Measurements from ENCODE around the gene RAD51B. TPM values are rescaled to one million over a fixed set of nuclear protein-coding genes. Genes with fewer than 3 reads are reported as not detected.

The RAD51B gene
- total RNA-seq, 6 donors from 2014 or later: 10.6 to 63.9 (median 18.4) TPM

GRCh38 chr14:68709007-68709406 is 889.4 kb downstream of the RAD51B start:
- H3K27me3 ChIP-seq: no peaks in the 10 kb centered on the region
- TF ChIP-seq POLR2A (IDR thresholded peaks at IDR 0.05) (no peak), EP300 (IDR thresholded peaks at IDR 0.05) (no peak), POLR2AphosphoS5 (IDR thresholded peaks at IDR 0.05) (no peak), CTCF (IDR thresholded peaks at IDR 0.05) (no peak)
- H3K4me3 ChIP-seq: no peak overlapping the region
- H3K9me3 ChIP-seq: no peaks in the 10 kb centered on the region
- WGBS, 2 donors: 91 to 95% methylated on average over 2 of the region's 2 CpGs
- H3K4me1 ChIP-seq: peaks cover 0 to 22% (median 5%) of the 10 kb centered on the region in 4 donors
- ATAC-seq (ENCODE audit: low FRiP score in 2 of 2): no peak
- H3K36me3 ChIP-seq: no peaks in the 10 kb centered on the region
- DNase-seq: no peak
- no peak overlapping the region for H3K27ac ChIP-seq

- Histone ChIP-seq H3K4me1 (peaks cover 0 to 23% (median 0%) of the 10 kb centered on the region in 4 donors), H3K36me3 (no peaks in the 10 kb centered on the region), H3K4me3 (no peak overlapping the region), H3K27me3 (no peaks in the 10 kb centered on the region), H3K9me3 (no peaks in the 10 kb centered on the region), H3K27ac (no peak overlapping the region)
- ATAC-seq (ENCODE audit: low FRiP score in 2 of 2) (no peak), DNase-seq (no peak)
- no peak for TF ChIP-seq POLR2A (IDR thresholded peaks at IDR 0.05)
- no peak for TF ChIP-seq POLR2AphosphoS5 (IDR thresholded peaks at IDR 0.05)
- TF ChIP-seq CTCF (IDR thresholded peaks at IDR 0.05): no peak
- no peak for TF ChIP-seq EP300 (IDR thresholded peaks at IDR 0.05)
- 80 to 86% methylated on average over 6 of the region's 6 CpGs for whole genome bisulfite sequencing, 2 donors
These were observed 891.2 kb downstream of the RAD51B start for GRCh38 chr14:68710776-68711175.

- TF ChIP-seq POLR2A (IDR thresholded peaks at IDR 0.05) (no peak), EP300 (IDR thresholded peaks at IDR 0.05) (no peak), POLR2AphosphoS5 (IDR thresholded peaks at IDR 0.05) (no peak), CTCF (IDR thresholded peaks at IDR 0.05) (no peak)
- ATAC-seq (ENCODE audit: low FRiP score in 2 of 2): no peak
- H3K9me3 ChIP-seq: no peaks in the 10 kb centered on the region
- no peaks in the 10 kb centered on the region for H3K27me3 ChIP-seq
- DNase-seq: no peak
- no peak overlapping the region for H3K4me3 ChIP-seq
- peaks cover 0 to 20% (median 0%) of the 10 kb centered on the region in 4 donors for H3K4me1 ChIP-seq
- H3K27ac ChIP-seq: peak overlapping the region in 1 of 4 donors; percentile 7
- WGBS, 2 donors: 81 to 88% methylated on average over 9 of the region's 9 CpGs
- no peaks in the 10 kb centered on the region for H3K36me3 ChIP-seq
These were observed 892.2 kb downstream of the RAD51B start for GRCh38 chr14:68711561-68712309.

- Histone ChIP-seq H3K4me3 (no peak overlapping the region), H3K36me3 (no peaks in the 10 kb centered on the region), H3K27ac (no peak overlapping the region), H3K27me3 (no peaks in the 10 kb centered on the region), H3K9me3 (no peaks in the 10 kb centered on the region), H3K4me1 (peaks cover 0 to 20% (median 0%) of the 10 kb centered on the region in 4 donors)
- TF ChIP-seq CTCF (IDR thresholded peaks at IDR 0.05) (no peak), POLR2A (IDR thresholded peaks at IDR 0.05) (no peak), EP300 (IDR thresholded peaks at IDR 0.05) (no peak), POLR2AphosphoS5 (IDR thresholded peaks at IDR 0.05) (no peak)
- 91 to 97% methylated on average over 11 to 15 of the region's 15 CpGs for WGBS, 2 donors
- no peak for DNase-seq
- ATAC-seq (ENCODE audit: low FRiP score in 2 of 2): no peak
These were observed 893.3 kb downstream of the RAD51B start for GRCh38 chr14:68712703-68713370.

All from upper lobe of left lung (tissue), 6 donors.